ENCODE data around the gene MARCHF6. TPM values are rescaled to one million over a fixed set of nuclear protein-coding genes. Genes with fewer than 3 reads are reported as not detected.

Gene MARCHF6
- total and polyA plus RNA-seq, 9 of the 15 experiments (the other 6 are each of a cell fraction or from before 2014, with no cell fraction given) = 74.1 to 456 (median 116) TPM

DNA sequence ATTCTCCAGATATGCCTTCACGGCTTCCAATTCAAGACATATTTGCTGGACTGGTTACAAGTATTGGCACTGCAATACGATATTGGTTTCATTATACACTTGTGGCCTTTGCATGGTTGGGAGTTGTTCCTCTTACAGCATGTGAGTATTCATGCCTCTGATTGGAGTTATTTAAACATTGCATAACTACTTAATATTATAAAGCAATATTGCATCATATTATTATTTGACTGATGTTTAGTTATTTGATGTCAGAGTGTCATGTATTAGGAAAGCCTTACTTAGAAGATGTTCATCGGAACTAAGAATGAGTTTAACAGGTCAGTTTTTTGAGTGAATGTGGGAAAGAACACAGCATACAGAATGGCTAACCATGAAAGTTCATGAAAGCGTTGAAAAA is 28.3 kb downstream of the MARCHF6 start (continued):
- TF ChIP-seq, protein P1, sequence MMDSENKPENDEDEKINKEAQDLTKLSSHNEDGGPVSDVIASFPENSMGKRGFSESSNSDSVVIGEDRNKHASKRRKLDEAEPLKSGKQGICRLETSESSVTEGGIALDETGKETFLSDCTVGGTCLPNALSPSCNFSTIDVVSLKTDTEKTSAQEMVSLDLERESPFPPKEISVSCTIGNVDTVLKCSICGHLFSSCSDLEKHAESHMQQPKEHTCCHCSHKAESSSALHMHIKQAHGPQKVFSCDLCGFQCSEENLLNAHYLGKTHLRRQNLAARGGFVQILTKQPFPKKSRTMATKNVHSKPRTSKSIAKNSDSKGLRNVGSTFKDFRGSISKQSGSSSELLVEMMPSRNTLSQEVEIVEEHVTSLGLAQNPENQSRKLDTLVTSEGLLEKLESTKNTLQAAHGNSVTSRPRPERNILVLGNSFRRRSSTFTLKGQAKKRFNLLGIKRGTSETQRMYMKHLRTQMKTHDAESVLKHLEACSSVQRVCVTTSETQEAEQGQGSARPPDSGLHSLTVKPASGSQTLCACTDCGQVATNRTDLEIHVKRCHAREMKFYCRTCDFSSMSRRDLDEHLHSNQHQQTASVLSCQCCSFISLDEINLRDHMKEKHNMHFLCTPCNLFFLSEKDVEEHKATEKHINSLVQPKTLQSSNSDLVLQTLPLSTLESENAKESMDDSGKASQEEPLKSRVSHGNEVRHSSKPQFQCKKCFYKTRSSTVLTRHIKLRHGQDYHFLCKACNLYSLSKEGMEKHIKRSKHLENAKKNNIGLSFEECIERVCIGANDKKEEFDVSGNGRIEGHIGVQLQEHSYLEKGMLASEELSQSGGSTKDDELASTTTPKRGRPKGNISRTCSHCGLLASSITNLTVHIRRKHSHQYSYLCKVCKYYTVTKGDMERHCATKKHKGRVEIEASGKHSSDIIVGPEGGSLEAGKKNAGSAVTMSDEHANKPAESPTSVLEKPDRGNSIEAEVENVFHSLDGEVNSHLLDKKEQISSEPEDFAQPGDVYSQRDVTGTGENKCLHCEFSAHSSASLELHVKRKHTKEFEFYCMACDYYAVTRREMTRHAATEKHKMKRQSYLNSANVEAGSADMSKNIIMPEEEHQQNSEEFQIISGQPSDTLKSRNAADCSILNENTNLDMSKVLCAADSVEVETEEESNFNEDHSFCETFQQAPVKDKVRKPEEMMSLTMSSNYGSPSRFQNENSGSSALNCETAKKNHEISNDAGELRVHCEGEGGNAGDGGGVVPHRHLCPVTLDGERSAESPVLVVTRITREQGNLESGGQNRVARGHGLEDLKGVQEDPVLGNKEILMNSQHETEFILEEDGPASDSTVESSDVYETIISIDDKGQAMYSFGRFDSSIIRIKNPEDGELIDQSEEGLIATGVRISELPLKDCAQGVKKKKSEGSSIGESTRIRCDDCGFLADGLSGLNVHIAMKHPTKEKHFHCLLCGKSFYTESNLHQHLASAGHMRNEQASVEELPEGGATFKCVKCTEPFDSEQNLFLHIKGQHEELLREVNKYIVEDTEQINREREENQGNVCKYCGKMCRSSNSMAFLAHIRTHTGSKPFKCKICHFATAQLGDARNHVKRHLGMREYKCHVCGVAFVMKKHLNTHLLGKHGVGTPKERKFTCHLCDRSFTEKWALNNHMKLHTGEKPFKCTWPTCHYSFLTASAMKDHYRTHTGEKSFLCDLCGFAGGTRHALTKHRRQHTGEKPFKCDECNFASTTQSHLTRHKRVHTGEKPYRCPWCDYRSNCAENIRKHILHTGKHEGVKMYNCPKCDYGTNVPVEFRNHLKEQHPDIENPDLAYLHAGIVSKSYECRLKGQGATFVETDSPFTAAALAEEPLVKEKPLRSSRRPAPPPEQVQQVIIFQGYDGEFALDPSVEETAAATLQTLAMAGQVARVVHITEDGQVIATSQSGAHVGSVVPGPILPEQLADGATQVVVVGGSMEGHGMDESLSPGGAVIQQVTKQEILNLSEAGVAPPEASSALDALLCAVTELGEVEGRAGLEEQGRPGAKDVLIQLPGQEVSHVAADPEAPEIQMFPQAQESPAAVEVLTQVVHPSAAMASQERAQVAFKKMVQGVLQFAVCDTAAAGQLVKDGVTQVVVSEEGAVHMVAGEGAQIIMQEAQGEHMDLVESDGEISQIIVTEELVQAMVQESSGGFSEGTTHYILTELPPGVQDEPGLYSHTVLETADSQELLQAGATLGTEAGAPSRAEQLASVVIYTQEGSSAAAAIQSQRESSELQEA (IDR thresholded peaks at IDR 0.05; ENCODE audit: low read depth) = no peak
- TF ChIP-seq CEBPG (CRISPR knock-in tag; IDR thresholded peaks at IDR 0.05) (no peak), CEBPG (tag; conservative IDR thresholded peaks at IDR 0.05 in 1 of 2, IDR thresholded peaks at IDR 0.05 in 1 of 2) (peak; percentile 68 to 95), TEAD2 (tag; IDR thresholded peaks at IDR 0.05) (no peak), ETS1 (conservative IDR thresholded peaks at IDR 0.05; ENCODE audit: control insufficient read depth, low read depth, low read length) (no peak), CEBPB (tag; IDR thresholded peaks at IDR 0.05) (peak; percentile 85)
